Right hindlimb (tissue), 1 donor: ENCODE measurements around the gene GARS1.
"Not testable (repeated sequence)": the region's sequence is repeated elsewhere in the genome, so short reads cannot be mapped to it uniquely, and the experiment has no call there.

Experiments used
- DNase-seq: peaks from one replicate; pipeline ENCODE4 v3.0.0-alpha.2; 2018

The GARS1 gene

DNA sequence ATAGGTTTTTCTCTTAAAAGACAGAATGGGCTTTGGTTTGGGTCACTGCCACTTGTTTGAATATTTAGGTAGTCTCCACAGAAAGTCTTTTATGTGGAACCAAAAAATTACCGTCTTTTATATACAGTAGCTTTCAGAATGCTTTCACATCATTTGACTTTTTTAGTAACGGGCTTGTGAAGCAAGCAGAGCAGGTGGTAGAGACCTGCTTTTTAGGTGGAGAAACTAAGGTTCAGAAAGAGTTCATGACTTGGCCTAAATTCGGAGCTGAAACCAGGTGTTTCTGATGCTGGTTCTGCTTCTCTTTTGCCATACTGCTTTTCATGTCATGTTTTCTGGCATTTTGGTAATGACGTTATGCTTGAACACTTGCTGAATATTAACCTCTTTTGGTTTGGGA lies 36.3 kb downstream of the GARS1 start:
- no peak for DNase-seq

DNA sequence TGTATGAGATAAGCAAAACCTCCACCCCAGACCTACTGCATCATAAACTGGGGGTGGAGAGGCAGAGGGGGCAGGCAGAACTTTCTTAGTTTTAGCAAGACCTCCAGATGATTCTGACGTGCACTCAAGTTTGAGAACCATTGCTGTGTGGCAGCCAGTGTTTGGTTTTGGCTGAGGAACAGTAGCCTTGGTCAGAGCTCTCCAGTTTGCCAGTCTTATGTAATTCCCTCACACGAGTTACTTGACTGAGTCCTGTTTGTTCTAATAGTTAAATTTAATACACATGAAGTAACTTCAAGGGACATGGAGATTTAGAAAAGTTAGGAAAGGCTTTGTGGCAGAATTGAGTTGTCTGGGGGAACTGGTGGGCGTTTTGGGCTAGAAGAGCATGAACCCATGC lies 38.5 kb downstream of the GARS1 start:
- no peak for DNase-seq

DNA sequence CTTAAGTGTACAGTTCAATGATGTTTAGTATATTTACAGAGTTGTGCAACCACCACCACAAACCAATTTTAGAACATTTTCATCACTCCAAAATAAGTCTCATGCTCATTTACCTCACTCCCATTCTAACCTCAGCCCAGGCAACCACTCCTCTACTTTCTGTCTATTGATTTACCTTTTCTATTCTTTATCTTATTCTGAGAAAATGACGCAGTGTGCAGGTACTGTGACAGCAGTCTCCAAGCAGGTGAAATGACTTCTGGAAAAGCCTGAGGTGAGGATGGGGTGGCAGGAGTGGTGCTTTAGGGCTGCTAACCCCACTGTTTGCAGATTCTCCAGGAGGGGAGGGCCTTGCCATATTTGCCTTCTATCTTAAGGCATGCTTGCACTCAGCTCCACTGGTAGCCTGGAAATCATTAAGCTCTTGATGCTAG lies 39.5 kb downstream of the GARS1 start:
- no peak for DNase-seq

DNA sequence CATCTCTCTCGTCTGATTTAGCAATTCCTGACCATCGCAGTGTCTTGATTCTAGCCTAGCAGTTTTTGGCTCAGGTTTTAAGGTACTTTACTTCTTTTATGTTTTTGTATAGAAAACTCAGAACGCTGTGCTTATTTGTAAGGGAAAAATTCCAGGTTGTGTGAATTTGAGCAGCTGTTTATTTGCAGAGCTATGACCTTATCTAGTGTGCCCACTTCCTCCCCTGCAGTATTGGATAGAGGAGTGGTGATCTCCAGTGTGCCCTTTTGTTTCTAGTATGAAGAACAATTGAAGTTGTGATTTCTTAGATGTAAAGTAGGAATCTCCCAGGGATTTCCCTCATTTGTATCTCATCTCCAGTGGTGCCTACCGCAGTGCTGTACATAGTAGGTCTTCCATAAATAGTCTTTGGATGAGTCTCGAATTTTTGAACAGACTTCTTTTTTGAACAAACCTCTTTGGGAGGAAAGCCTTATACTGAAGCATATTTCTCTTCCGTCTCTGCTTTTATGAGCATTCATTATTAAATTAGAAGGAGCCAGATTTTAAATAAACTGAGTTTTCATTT lies 40.0 kb downstream of the GARS1 start:
- DNase-seq = no peak

DNA sequence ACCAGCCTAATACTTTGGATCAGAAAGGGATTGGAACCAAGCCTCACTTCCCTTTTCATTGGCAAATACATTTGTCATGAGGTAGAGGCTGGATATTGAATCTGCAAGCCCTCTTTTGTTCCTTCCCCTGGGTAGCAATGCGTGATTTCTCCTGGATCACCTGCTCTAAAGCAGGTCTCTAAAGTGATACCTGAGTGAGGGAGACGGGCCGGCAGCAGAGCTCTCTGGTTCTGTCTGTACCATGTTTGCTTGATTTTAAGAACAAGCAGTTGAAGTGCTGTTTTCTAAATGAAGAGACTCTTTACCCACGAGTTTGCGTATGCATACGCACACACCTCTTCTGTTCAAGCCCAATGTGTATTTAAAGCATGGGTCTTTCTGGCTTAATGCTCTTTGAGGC lies 41.1 kb downstream of the GARS1 start:
- DNase-seq = no peak

DNA sequence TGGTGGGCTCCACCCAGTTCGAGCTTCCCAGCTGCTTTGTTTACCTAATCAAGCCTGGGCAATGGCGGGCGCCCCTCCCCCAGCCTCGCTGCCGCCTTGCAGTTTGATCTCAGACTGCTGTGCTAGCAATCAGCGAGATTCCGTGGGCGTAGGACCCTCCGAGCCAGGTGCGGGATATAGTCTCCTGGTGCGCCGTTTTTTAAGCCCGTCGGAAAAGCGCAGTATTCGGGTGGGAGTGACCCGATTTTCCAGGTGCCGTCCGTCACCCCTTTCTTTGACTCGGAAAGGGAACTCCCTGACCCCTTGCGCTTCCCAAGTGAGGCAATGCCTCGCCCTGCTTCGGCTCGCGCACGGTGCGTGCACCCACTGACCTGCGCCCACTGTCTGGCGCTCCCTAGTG lies 47.6 kb downstream of the GARS1 start:
- DNase-seq = not testable (repeated sequence)

DNA sequence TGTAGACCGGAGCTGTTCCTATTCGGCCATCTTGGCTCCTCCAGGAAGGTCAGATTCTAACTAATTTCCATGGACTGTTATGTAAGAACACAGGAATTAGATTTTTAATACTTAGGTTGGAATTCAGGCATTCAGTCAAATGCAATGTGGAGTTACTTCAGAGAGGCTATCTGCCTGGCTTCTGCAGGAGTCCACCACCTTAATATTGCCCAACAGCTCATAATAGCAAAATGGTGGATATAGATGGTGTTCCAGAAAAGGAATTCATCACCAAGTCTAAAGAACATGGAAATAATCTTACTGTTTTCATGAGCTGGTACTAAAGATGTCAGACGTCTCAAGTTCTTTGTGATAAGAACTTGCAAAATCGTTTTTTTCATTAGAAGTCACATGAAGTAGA lies 48.1 kb downstream of the GARS1 start:
- no peak for DNase-seq

DNA sequence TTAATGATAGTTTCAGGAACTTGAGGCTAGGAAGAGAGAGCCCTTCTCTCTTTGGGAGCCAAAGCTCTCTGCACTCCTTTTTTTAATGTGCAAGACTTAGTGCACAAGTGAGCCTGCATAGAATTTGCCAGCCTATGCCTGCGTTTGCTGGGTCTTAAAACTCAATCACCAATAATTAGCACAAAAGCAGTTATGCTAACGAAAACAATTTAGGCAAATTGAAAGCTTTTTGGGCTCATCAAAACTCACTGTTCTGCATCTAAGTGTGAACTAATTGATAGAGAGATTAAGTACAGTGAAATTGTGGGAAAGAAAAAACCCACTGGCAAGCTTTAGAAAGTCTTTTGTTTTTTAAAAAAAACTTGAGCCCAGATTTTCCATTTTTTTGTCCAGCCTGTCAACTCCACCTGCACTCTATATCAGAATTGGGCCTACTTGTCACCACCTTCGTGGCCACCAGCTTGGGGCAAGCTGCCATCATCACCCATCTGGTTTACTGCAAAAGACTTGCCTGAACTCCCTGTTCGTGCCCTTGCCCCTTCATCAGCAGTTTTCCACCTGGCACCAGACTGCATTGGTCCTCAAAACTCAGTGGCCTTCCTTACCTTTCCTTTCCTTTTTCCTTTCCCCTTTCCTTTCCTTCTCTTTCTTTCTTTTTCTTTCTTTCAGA lies 49.7 kb downstream of the GARS1 start:
- DNase-seq = no peak

DNA sequence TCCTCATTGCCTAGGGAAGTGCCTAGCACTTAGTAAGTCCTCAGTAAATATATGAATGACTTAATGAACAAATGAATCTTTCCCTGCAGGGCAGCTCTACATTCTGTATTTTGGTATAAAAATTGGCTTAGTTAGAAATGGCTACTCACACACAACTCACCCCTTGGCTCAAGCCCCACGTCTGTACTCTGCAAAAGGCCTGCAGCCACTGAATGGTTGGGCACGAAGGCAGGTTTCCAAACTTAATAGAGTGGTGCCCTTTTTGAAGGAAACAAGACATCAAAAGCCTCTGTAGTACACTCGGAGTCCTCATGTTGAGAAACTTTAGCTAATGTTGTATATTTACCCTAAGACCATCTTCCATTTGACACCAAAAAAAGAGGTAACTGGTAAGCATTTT lies 51.0 kb downstream of the GARS1 start:
- DNase-seq = no peak

DNA sequence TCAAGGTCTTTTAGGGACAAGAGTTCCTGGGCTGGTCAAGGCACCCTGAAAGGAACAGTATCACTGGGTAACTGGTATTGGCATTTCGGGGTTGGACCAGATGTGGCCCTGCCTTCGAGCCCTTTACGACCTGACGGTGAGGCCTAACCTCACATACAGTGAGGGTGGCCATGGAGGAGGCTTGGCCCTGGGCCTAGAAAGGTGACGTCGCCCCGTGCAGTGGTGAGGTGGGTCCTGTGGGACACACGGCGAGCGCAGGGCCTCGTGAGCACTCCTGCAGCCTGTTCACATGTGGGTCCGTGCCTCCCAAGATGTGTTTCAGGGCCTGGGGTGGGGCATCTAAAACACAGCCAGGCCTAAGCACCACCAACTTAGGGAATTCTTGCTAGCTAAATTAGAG lies 51.5 kb downstream of the GARS1 start:
- DNase-seq = no peak

DNA sequence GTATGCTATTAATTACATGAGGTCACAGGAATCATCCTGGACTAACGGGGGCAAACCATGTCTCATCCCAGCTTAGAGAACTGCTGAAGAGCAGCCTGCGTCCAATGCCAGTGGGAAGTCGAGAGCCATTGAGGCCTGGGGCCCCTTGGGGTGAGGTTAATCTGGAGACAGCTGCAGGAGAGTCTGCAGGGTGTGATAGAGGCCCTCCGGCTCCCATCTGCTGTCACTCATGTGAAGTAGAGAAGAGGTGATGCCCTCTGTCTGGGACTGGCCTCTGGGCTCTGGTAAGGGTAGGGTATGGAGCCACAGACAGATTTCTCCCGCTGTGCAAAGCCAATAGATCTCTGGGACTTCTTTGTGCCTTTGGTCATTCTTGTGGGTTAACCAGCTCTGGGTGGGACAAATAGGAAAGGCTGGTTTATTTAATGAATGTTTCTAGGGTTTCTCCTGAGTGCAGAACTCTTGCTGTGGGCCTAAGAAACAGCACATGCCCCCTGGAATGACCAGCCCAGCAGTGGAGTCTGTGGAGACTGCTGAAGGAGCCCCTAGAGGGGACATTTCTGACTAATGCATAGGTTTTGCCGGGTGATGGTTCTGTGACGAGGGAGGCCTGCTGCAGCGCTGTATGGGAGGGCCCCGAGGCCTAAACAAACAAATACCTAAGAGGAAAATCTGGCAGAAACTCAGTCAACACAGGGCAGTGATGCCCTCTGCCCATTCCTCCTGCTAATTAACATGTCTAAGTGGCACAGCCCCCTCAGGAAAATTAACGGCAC lies 53.1 kb downstream of the GARS1 start:
- no peak for DNase-seq

DNA sequence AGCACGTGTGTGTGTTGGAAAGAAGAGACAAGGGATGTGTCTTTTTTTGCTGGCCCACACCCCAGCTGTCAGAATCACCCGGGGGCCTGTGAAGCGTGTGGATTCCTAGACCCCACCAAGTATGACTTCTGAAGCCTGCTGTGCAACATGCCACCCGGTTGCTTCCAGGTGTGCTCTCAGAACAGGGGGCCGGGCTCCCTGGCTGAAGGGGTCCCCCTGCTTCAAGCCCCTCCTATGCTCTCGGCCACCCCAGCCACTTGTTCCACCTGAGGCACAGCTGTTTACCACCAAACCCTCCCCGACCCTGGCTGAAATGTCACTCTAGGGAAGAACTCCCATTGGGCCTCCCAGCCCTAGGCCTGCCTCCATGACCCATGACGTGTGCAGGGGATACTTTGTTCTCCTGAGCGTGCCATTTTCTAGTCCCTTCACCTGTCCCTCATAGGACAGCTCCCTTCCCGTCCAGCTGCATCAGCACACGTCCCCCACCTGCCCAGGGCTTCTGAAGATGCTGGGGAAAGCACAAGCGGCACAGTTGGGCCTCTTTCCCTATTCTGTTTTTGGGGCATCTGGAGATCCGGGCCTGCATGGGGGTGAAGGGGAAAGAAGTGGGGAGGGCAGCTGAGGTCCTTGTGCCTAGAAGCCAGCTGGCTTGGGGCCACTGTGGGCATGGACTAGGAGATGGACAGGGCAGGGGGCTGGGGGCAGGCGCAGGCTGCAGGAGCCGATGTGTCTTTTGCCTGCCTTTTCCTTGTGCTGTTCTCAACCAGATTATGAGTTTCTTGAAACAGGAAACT lies 54.3 kb downstream of the GARS1 start:
- no peak for DNase-seq

DNA sequence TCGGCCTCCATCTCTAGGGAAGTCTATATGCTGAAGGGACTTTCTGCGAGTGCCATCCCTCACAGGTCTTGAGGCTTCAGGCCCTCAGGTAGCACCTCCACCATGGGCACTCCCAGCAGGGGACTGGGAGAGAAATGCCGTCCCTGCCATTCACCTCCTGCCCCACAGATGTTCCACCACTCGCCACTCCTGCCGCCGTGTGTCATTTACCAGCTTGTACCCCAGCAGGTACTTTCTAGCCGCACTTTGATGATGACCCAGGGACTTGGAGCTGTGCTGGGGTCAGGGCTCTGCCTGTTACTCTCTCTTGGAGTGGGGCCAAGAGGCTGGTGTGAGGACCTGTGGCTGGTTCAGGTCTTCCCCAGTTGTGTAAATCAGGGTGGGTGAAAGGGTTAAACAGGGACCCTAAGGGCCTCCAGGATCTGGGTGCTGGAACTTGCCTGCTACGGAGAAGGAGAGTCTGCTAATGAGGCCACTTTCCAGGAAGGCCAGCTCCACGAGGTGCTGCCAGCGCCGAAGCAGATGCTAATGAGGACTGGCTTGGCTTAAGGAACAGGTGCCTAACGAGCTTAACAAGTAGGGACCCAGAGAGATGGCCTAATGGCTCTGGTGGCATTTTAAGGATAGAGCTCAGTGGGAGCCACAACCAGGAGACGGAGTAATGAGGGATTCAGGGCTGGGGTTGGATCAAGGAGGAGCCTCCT lies 55.2 kb downstream of the GARS1 start:
- no peak for DNase-seq

DNA sequence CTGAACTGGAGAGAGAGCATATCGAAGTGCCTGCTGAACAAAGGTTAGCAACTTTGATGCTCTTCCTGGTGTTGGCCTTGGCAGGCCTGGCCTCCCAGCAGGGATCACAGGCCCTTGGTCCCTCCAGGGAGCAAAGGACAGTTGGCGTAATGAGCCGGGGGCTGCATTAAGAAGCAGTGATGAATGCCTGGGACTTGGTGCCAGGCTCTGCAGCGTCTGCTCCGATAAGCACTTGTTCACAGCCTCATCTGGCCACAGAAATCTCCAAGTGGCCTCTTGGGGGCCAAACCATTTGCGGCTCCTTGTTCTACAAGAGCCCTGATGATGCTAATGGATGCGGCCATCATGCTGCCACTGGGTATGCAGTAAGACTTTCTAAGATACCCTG lies 55.7 kb downstream of the GARS1 start:
- DNase-seq = no peak

DNA sequence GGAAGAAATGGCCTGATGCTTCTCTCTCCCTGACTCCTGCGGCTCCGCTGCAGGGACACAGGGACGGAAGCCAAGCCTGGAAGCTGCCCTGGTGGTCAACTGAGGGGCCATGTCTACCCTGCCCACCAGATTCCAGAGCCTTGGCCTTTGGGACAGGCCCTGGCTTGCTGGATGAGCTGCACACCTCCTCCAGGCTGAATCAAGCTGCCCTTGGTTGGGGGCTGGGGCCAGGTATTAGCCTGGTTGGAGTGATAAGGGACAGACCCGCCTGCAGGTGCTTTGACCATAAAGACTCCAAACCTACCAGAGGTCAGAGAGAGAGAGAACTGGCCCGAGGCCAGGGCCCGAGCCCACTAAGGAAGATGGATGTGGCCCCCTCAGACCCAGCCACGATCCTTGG lies 57.5 kb downstream of the GARS1 start:
- DNase-seq = no peak

DNA sequence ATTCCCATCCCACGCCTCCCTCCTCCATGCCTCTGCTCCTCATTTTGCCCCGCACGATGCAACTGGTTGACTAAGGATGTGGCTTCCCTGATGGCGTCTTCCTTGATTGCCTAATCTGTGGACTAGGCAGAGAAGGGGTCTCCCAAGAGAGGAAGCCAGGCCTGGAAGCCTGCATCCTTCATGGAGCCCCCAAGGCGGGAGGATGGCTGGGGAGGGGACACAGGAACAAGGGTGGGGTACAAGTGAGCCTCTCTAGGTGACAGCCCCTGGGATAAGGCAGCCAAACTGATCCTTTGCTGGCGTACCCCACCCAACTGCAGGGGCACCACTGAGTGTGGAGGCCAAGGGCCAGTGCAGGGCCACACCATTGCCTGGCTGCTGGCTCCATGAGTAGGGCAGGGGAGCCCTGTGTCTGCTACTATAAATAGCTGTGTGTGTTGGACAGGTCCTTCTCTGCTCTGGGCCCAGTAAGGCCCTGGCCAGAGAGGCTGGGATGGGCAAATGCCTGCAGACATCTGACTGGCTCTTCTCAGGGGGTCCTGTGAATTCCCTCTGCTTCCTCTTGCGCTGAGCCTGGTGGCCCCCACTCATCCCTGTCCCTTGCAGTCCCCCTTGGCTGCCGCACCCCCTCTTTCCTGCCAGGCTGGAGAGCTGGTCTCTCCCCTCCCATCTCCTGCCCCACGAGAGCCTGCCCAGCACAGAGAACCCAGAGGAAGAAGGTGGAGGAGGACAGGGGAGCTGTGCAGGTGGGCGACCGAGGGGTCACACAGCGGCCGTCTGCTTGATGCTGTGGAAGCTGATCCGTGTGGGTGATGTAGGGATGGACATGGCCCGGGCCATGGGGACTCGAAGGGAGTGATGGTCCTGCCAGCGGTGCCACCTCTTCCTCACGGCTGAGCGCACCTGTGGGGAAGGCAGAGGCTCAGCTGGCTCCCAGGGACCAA lies 58.3 kb downstream of the GARS1 start:
- no peak for DNase-seq

DNA sequence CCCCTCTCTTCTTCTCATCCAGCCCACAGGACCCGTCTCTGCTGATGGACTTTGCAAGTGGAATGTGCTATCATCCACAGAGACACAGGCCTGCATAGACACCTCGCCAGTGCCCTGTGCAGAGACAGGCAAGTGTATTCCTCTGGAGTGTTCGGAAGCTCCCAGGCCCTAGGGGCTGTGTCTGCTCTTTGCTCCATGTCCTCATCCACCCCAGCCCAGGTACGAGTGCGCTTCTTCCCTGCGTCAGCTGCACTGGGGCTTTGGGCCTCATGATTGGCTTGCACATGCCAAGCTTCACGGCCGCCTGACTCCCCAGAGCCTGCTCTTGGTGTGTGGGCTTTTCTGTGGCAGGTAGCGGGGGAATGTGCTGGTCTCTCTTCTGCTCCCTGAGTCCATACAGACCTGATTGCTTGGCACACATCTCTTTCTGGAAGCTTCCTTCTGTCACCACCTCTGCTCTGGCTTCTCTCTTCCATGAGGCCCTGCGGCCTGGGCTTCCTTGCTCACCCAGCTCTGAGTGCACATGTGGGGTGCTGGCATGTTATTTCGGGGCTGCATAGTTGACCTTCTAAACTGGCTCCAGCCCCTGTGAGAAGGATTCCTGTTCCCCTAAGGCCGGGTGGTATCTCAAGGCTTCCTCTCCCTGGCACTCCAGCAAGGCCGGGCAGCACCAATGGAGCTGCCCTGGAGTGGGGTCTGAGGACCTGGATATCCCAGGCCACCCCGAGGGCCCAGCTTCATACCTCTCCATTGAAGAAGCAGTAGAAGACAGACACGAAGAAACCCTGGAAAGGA lies 59.8 kb downstream of the GARS1 start:
- DNase-seq = no peak

DNA sequence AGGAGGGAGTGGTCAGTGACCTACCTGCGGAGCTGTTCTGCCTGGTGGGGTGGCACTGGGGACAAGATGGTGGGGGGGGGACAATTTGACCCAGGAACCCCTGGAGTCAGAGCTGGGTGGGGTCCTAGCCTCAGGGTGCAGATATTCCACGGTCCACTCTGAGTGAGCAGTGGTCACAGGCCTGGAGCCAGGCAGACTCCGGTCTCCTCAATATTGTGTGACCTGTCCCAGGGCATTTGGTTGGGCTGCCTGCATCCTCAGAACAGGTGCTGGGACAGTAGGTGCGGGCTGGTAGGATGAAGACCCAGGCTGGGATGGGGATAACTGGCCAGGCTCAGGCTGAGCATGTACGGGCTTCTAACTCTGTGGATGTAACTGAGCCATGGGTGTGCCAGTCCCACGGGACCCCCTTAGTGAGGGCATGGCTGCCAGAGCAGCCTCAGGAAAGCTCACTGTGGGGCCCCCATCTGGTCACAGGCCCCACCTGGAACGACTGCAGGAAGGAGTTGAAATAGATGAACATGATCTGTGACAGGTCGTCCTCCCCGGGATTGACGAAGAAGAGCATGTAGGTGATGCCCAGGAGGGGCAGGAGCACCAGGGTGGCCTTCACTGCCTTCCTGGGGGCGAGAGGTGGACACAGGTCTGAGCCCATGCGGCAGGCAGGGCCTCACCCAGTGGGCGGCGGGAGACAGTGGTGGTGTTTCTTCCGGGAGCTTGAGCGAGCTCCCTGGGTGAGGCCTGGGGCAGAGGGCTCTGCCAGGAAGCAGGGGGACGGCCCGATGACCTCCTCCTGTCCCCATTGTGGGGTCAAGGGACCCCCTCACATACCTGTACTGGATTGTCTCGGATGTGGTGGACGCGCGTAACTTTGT lies 60.7 kb downstream of the GARS1 start:
- no peak for DNase-seq

DNA sequence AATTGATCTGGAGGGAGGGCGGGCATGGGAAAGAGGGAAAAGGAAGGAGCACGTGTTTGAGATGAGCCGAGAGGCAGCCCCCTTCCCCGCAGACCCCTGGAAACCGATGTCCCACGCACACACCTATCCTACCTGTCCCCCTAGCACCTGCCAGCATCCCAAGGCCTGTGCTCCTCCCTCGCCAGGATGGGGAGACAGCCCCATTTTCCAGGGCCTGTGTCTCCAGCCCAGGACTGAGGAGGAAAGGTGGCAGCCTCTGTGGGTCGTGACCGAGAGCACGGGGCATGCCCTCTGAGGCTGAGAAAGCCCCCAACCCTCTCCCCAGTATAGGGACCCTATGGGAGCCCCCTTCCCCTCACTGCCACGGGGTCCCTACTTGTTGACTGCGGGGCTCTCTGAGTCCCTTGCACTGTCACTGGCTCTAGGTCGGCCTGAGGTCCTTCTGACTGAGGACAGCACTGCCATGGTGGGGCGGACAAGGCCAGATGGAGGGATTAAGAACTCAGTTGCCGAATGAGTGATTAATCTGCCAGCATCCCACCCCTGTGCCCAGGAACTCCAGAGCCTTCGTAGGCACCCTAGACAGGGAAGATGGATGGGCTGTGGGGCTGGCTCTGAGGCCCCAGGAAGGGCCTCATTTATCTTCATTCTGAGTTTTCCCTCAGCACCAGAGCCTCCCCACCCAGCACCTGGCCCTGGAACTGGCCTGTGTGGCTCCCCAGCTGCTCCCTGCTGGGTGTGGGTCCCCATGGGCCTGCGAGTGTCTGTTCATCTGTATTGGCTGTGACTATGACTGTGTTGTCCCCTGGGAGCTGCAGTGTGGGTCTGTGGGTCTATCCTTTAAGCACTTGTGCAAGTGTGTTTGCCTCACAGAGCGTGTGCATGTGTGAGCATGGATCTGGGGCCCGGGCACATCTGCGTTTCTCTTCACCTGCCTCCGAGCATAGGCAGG lies 61.6 kb downstream of the GARS1 start:
- DNase-seq = no peak
